Muscle of back (tissue), 13 donors: ENCODE data around the gene ZC3H12A. TPM values are rescaled to one million over a fixed set of nuclear protein-coding genes. Genes with fewer than 3 reads are reported as not detected.
A peak's percentile ranks its signal among the peaks of the same experiment; 100 is the strongest.

Experiments
- DNase-seq, 3 donors: peaks; one replicate each; pipeline versions ENCODE4 v3.0.0 to v3.0.0-alpha.2; 2013
- long read RNA-seq, 9 donors: transcript quantifications; one replicate each; lab custom pipeline, GENCODE V29; 2026
- polyA plus RNA-seq, 10 donors: library from polyadenylated mRNA; unstranded; fragments of 120-200 nt; gene quantifications; one replicate each; pipeline ENCODE4 v1.2.1, GENCODE V29; 2013; ENCODE audit not compliant: insufficient read length in 10 of 10

ZC3H12A gene
- polyA plus RNA-seq: 1 to 10 TPM in 8 of 10 donors, under 1 TPM in 2; 0.35 to 2.3 (median 1.2) TPM
- long read RNA-seq, donor 1: 0 reads
- long read RNA-seq, donor 2: 0 reads
- long read RNA-seq, donor 3: 0 reads
- long read RNA-seq, donor 4: 0 reads
- long read RNA-seq, donor 5, partial matches to known transcripts: 0 of 1 reads
- long read RNA-seq, donor 5, other reads (novel, unspliced or antisense): 0 of 1 reads
- long read RNA-seq, donor 6, partial matches to known transcripts: 0 of 1 reads
- long read RNA-seq, donor 6, other reads (novel, unspliced or antisense): 0 of 1 reads
- long read RNA-seq, donor 7: 0 reads
- long read RNA-seq, donor 8: 0 reads
- long read RNA-seq, donor 9: 0 reads

GRCh38 chr1:37474046-37474696 is at the start of gene ZC3H12A:
Gene ZC3H12A, plus strand, starts transcription at chr1:37474580. Its CDS starts 917 bp downstream, at chr1:37475497.
- peak; percentile 85 to 91 (median 90) for DNase-seq

GRCh38 chr1:37425221-37425620 is 49.2 kb upstream of the ZC3H12A start:
- no peak for DNase-seq

GRCh38 chr1:37429029-37429428 is 45.4 kb upstream of the ZC3H12A start:
- no peak for DNase-seq

- DNase-seq: no peak
Observed at GRCh38 chr1:37430103-37430985, 44.0 kb upstream of the ZC3H12A start.

GRCh38 chr1:37432716-37433115 is 41.7 kb upstream of the ZC3H12A start:
- DNase-seq: no peak

DNA sequence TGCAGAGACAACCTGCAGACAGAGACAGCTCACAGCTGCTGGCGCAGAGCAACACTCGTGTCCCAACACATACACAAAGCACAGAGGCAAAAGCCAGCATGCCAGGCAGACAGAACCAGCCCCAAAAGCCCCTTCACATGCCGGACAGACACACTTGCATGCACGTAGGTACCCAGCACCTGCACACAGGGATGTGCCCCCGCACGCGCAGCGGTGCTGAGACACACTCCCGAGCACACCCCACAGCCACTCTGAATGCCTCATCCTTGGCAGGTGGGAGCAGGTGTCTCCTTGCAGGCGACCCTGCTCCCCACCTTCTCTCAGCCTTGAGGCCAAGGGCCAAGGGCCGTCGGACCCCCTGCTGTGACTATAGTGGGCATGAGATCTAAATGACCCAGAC is 41.2 kb upstream of the ZC3H12A start:
- no peak for DNase-seq

DNA sequence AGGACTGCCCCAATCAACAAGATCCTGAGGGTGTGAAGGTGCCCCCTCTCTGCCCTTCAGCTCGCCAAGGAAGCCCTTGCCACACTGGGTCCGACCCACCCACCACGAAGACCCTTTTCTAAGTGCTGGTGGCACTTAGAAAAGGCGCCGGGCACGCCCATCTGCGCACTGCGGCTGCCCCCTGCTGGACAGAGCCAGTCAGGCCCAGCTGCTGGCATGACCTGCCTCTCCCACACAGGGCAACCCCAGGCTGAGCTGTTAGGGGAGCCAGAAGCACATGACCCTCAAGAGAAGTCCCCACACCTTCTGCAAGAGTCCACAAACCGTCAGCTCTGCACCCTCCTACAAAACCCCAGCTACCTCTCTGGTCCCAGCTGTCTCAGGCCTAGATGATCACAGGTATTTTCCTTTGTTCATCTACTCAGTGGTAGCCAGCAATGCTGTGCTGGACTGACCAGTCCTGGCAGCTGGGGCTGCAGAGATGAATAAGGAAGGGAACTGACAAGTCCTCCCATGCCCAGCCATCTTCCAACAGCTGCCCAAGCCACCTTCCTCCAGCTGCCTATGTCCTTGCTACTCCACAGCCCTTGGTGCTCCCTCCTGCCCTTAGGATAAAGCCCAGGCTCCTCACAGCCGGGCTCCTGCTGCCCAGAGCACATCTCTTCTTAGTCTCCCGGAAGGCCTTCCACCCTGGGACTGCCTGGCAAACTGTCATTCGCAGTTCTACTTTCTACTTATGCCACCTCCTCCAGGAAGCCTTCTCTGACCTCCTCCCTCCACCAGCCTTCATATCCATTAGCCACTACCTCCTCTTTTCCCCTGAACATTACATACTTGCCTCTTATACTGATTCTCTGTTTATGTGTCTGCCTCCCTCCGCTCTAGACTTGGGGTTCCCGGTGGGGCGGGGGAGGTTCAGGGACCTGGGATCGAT is 39.8 kb upstream of the ZC3H12A start:
- peak; percentile 8 to 69 (median 49) for DNase-seq

GRCh38 chr1:37437087-37437486 is 37.3 kb upstream of the ZC3H12A start:
- no peak for DNase-seq

GRCh38 chr1:37438037-37438868 is 36.1 kb upstream of the ZC3H12A start:
- DNase-seq: no peak

- no peak for DNase-seq
Observed at GRCh38 chr1:37438869-37439343, 35.5 kb upstream of the ZC3H12A start.

DNA sequence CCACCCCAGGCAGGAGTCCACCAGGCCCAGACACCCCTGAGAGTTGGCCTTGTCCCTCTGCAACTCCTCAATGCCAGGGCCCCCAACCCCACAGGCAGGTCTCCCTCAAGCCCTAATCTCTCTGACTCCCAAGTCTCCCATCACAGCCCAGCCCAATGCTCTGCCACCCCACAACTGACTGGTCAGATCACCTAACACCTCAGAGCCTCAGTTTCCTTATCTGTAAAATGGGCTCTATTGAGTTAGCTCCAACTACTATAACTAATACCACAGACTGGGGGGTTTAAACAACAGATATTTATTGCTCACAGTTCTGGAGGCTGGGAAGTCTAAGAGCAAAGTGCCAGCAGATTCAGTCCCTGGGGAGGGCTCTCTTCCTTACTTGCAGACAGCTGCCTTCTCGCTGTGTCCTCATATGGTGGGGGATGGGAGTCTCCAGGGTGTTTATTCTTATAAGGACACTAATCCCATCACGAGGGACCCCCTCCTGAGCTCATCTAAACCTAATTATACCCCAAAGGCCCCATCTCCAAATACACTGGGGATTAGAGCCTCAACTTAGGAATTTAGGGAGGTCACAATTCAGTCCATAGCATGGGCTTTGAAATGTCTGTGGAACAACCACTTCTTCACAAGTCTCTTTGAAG is 34.9 kb upstream of the ZC3H12A start:
- DNase-seq: no peak

DNA sequence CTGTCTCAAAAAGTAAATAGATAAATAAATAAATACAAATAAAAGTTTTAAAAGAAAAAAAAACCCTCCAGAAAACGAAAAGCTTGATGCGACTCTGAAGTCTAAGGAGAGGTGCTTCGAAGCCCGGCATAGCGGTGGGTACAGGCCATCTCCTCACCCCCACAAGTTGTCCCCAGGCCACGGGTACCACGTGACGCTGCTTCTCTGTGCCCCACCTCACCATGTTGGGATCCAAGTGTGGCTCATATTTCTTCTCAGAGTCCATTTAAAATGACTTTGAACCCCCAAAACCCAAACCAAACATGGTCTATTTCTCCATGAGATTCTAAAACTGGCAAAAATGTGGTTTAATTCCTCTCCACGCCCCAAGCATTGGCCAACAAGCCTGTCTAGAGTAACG is 32.9 kb upstream of the ZC3H12A start:
- no peak for DNase-seq

GRCh38 chr1:37442139-37442538 is 32.2 kb upstream of the ZC3H12A start:
- DNase-seq: no peak

GRCh38 chr1:37442644-37443043 is 31.7 kb upstream of the ZC3H12A start:
- no peak for DNase-seq

GRCh38 chr1:37446874-37447273 is 27.5 kb upstream of the ZC3H12A start:
- DNase-seq: no peak

DNA sequence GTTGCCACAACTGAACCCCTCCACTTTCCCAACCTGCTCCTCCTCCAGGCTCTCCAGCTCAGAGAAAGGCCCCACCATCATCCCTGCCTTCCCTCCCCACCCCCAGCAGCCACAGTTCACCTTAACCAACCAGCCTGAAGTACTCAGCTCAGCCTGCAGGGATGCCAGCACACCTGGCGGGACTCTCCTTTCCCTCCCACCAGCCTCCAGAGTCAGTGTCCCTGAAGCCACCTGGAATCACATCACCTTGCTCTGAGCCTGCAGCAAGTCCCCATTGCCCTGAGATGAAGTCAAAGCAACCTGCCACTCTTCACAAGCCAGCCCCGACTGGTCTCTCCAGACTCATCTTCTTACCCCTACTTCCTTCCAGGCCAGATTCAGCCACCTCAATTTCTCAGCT is 26.2 kb upstream of the ZC3H12A start:
- no peak for DNase-seq

DNA sequence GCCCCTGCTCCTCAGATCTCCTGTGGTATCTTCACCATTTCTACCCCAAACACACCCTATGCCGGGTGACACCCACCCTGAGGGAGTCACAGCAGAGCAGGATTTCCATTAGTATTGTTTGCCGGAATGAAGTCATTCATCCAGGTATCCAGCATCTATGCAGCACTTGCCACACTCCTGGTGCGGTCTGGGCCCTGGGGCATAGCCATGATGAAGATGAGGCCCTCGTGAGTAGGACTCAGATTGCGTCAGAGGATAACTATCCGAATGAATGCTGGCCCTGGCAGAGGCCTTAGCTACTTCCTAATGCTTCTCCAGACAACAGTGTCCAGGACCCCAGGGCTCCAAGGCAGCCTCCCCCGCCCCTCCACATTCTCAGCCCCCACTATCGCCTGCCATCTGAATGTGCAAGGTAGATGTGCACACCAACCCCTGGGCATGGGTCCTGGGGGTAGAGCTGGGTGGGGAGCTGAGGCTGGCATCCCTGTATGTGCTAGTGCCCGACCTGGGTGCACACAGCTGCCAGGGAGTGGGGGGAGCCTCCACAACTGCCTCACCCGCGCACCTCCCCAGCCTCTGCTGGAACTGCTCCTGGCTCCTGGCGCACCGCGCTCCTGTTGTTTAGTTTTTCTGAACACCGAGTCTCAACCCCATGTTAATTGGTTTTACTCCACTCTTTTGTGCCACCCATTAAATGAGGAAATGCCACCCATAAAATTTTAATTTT is 25.5 kb upstream of the ZC3H12A start:
- no peak for DNase-seq

- DNase-seq: no peak
Observed at GRCh38 chr1:37449936-37450335, 24.4 kb upstream of the ZC3H12A start.

DNA sequence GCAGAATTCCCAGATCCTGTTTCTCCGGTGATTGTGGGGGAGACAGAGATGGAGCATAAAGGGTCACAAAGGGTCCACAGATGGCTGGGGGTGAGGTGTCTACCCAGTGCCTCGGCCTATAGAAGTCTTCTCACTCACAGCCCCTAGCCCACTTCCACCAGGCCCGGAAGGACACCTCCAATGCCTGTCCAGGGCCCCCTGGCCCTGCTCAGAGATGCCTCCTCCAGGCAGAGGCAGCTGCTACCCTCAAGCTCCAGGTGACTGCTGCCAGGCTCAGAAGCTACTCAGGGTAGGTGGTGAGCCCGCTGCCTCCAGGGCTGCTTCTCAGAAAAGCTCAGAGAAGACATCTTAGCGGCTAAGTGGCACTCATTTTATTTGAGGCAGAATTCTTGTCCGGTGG is 22.0 kb upstream of the ZC3H12A start:
- no peak for DNase-seq
